Measurements from ENCODE around the gene GULP1. TPM values are rescaled to one million over a fixed set of nuclear protein-coding genes. Genes with fewer than 3 reads are reported as not detected.

The GULP1 gene
- total RNA-seq, 2 experiments from 2014 or later = not detected

- POLR2A ChIA-PET = no interaction called here
- Mint-ChIP-seq H3K27me3 (no peaks in the 10 kb centered on the region), H3K27ac (no peak overlapping the region), H3K36me3 (ENCODE audit: low read depth) (no peaks in the 10 kb centered on the region), H3K9me3 (no peaks in the 10 kb centered on the region), H3K4me1 (ENCODE audit: low read depth) (no peaks in the 10 kb centered on the region), H3K4me3 (no peak overlapping the region)
- no peak for DNase-seq
- no peak for ATAC-seq
- intact Hi-C loops (cut with micrococcal nuclease) = no loop called here
- CTCF ChIA-PET = no interaction called here
- no peak for TF ChIP-seq CTCF (IDR thresholded peaks at IDR 0.05)
Observed at GRCh38 chr2:188444106-188444835, 152.6 kb downstream of the GULP1 start.

- POLR2A ChIA-PET = no interaction called here
- H3K4me1 Mint-ChIP-seq (ENCODE audit: low read depth) = no peaks in the 10 kb centered on the region
- H3K4me3 Mint-ChIP-seq = no peak overlapping the region
- no peak overlapping the region for H3K27ac Mint-ChIP-seq
- H3K36me3 Mint-ChIP-seq (ENCODE audit: low read depth) = no peaks in the 10 kb centered on the region
- ATAC-seq (no peak), DNase-seq (no peak)
- TF ChIP-seq CTCF (IDR thresholded peaks at IDR 0.05) = no peak
- H3K27me3 Mint-ChIP-seq = no peaks in the 10 kb centered on the region
- no peaks in the 10 kb centered on the region for H3K9me3 Mint-ChIP-seq
- CTCF ChIA-PET = no interaction called here
- intact Hi-C loops (cut with micrococcal nuclease) = no loop called here
Observed at GRCh38 chr2:188449561-188449960, 157.9 kb downstream of the GULP1 start.

- CTCF ChIA-PET = no interaction called here
- H3K27ac Mint-ChIP-seq = no peak overlapping the region
Observed at GRCh38 chr2:188449971-188450370, 158.3 kb downstream of the GULP1 start.

GRCh38 chr2:188450732-188451483 lies 159.2 kb downstream of the GULP1 start:
- Mint-ChIP-seq H3K27ac (no peak overlapping the region), H3K9me3 (peaks cover 2% of the 10 kb centered on the region), H3K36me3 (ENCODE audit: low read depth) (no peaks in the 10 kb centered on the region), H3K27me3 (no peaks in the 10 kb centered on the region), H3K4me3 (no peak overlapping the region), H3K4me1 (ENCODE audit: low read depth) (no peaks in the 10 kb centered on the region)
- ATAC-seq = no peak
- no peak for TF ChIP-seq CTCF (IDR thresholded peaks at IDR 0.05)
- no peak for DNase-seq
- POLR2A ChIA-PET = no interaction called here
- intact Hi-C loops (cut with micrococcal nuclease) = no loop called here
- CTCF ChIA-PET = no interaction called here

More at GRCh38 chr2:188449971-188450370, 158.3 kb downstream of the GULP1 start:
- no peak overlapping the region for H3K4me3 Mint-ChIP-seq
- no peak for ATAC-seq
- POLR2A ChIA-PET = no interaction called here
- no peaks in the 10 kb centered on the region for H3K9me3 Mint-ChIP-seq
- H3K36me3 Mint-ChIP-seq (ENCODE audit: low read depth) = no peaks in the 10 kb centered on the region
- H3K27me3 Mint-ChIP-seq = no peaks in the 10 kb centered on the region
- no peak for TF ChIP-seq CTCF (IDR thresholded peaks at IDR 0.05)
- intact Hi-C loops (cut with micrococcal nuclease) = no loop called here
- DNase-seq = no peak
- H3K4me1 Mint-ChIP-seq (ENCODE audit: low read depth) = no peaks in the 10 kb centered on the region

- Mint-ChIP-seq H3K27ac (no peak overlapping the region), H3K9me3 (peaks cover 2% of the 10 kb centered on the region), H3K4me1 (ENCODE audit: low read depth) (no peaks in the 10 kb centered on the region), H3K4me3 (no peak overlapping the region), H3K36me3 (ENCODE audit: low read depth) (no peaks in the 10 kb centered on the region), H3K27me3 (no peaks in the 10 kb centered on the region)
- ChIA-PET POLR2A (no interaction called here), CTCF (no interaction called here)
- DNase-seq = no peak
- ATAC-seq = no peak
- intact Hi-C loops (cut with micrococcal nuclease) = no loop called here
- no peak for TF ChIP-seq CTCF (IDR thresholded peaks at IDR 0.05)
Observed at GRCh38 chr2:188452084-188452483, 160.4 kb downstream of the GULP1 start.
